ENCODE measurements around the gene NXPH1. TPM values are rescaled to one million over a fixed set of nuclear protein-coding genes. Genes with fewer than 3 reads are reported as not detected.

The NXPH1 gene
- total RNA-seq, 1 donor from 2014 or later, result 0.32 TPM

DNA sequence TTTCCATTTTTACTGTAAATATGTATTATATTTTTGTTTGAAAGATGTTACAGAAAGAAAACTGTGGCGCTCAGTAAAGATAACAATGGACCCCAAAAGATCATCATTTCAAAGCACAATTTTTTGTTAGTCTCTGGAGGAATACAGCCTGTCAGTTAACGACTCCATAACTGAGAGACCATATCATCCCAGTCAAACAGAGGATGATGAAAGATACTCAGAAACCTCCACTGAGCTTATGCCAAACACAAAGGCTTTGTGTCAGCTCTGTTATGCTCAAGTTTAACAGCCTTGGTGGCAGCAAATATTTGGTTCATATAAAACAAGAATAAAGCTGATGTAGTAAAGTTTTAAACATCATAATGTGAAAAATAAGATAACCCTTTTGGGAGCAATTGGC lies 345.1 kb downstream of the NXPH1 start:
- Histone ChIP-seq H3K27ac (no peak overlapping the region), H3K4me3 (no peak overlapping the region), H3K36me3 (no peaks in the 10 kb centered on the region), H3K27me3 (no peaks in the 10 kb centered on the region), H3K9me3 (no peaks in the 10 kb centered on the region), H3K4me1 (no peaks in the 10 kb centered on the region)
- TF ChIP-seq, protein P1, sequence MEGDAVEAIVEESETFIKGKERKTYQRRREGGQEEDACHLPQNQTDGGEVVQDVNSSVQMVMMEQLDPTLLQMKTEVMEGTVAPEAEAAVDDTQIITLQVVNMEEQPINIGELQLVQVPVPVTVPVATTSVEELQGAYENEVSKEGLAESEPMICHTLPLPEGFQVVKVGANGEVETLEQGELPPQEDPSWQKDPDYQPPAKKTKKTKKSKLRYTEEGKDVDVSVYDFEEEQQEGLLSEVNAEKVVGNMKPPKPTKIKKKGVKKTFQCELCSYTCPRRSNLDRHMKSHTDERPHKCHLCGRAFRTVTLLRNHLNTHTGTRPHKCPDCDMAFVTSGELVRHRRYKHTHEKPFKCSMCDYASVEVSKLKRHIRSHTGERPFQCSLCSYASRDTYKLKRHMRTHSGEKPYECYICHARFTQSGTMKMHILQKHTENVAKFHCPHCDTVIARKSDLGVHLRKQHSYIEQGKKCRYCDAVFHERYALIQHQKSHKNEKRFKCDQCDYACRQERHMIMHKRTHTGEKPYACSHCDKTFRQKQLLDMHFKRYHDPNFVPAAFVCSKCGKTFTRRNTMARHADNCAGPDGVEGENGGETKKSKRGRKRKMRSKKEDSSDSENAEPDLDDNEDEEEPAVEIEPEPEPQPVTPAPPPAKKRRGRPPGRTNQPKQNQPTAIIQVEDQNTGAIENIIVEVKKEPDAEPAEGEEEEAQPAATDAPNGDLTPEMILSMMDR (IDR thresholded peaks at IDR 0.05), result no peak
- intact Hi-C loops (cut with DNase I), result no loop called here
- no peak for DNase-seq (ENCODE audit: low spot score in 2 of 2)

DNA sequence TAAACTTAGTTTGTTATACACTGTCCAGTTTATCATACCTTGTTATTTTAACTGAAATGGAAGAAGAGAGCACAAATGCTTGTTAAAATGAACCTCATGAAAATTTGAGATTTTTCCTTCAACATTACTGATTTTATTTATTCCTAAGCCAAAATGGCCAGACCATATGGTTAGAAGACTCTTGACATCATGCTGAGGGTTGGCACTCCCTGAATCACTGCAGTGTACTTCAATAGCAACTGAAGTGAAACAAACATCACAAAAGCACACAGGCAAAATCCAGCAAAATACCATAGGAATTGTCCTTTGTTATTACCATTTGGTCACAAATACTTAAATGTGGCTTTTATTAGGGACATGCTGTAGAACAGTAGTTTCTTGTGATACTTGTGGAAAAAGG lies 347.8 kb downstream of the NXPH1 start:
- intact Hi-C loops (cut with DNase I), result no loop called here
- H3K36me3 ChIP-seq, result no peaks in the 10 kb centered on the region
- H3K9me3 ChIP-seq, result no peaks in the 10 kb centered on the region
- TF ChIP-seq, protein P1 (IDR thresholded peaks at IDR 0.05), result no peak
- no peak overlapping the region for H3K4me3 ChIP-seq
- no peaks in the 10 kb centered on the region for H3K27me3 ChIP-seq
- H3K4me1 ChIP-seq, result no peaks in the 10 kb centered on the region
- no peak overlapping the region for H3K27ac ChIP-seq
- DNase-seq (ENCODE audit: low spot score in 2 of 2), result no peak

DNA sequence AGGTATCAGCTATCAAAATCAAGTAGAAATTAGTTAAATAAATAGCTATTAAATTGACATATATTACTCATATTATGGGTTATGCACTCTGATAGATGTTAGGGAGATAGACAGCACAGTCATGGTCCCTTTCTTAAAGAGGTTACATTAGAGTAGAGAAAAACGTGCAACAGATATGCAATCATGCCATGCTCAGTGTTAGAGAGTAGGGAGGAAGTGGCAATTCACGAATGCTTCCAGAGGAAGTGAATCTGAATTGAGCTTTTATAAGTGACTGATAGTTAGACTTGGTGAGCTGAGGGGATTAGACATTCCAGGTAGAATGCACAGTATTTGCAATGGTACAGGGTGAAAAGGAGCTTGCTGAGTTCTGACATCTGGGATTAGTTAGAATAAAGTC lies 349.8 kb downstream of the NXPH1 start:
- Histone ChIP-seq H3K4me3 (no peak overlapping the region), H3K9me3 (no peaks in the 10 kb centered on the region), H3K4me1 (no peaks in the 10 kb centered on the region), H3K27me3 (no peaks in the 10 kb centered on the region), H3K36me3 (no peaks in the 10 kb centered on the region), H3K27ac (no peak overlapping the region)
- TF ChIP-seq, protein P1 (IDR thresholded peaks at IDR 0.05), result no peak
- intact Hi-C loops (cut with DNase I), result no loop called here
- DNase-seq (ENCODE audit: low spot score in 2 of 2), result no peak

DNA sequence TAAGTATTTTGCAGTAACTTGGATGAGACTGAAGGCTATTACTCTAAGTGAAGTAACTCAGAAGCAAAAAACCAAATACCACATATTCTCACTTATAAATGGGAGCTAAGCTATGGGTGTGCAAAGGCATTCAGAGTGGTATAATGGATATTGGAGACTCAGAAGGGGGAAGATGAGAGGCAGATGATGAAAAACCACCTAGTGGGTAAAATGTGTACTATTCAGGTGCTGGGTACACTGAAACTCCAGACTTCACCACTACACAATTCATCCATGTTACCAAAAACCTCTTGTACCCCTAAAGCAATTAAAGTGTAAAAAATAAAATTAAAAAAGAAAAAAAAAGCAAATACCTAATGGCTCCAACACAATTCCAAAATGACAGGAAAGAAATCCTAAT lies 351.7 kb downstream of the NXPH1 start:
- H3K4me1 ChIP-seq, result no peaks in the 10 kb centered on the region
- H3K4me3 ChIP-seq, result no peak overlapping the region
- H3K27me3 ChIP-seq, result no peaks in the 10 kb centered on the region
- H3K36me3 ChIP-seq, result no peaks in the 10 kb centered on the region
- DNase-seq (ENCODE audit: low spot score in 2 of 2), result no peak
- no peak overlapping the region for H3K27ac ChIP-seq
- intact Hi-C loops (cut with DNase I), result no loop called here
- no peaks in the 10 kb centered on the region for H3K9me3 ChIP-seq
- TF ChIP-seq, protein P1 (IDR thresholded peaks at IDR 0.05), result no peak

DNA sequence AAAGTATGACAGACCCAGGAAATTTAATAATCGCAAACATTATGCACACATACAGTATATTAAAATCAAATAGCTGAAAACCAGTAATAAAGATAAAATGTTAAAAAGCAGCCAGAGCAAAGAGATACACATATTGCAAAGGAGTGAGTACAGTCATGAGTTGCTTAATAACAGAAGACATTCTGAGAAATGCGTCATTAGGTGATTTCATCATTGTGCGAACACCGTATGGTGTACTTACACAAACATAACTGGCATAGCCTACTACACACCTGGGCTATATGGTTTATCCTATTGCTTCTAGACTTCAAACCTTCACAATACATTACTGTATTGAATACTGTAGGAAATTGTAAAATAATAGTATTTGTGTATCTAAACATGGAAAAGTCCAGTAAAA lies 367.6 kb downstream of the NXPH1 start:
- H3K4me1 ChIP-seq, result no peaks in the 10 kb centered on the region
- no peaks in the 10 kb centered on the region for H3K27me3 ChIP-seq
- H3K36me3 ChIP-seq, result no peaks in the 10 kb centered on the region
- intact Hi-C loops (cut with DNase I), result no loop called here
- H3K9me3 ChIP-seq, result no peaks in the 10 kb centered on the region
- no peak overlapping the region for H3K4me3 ChIP-seq
- TF ChIP-seq, protein P1 (IDR thresholded peaks at IDR 0.05), result no peak
- DNase-seq (ENCODE audit: low spot score in 2 of 2), result no peak
- H3K27ac ChIP-seq, result no peak overlapping the region

Other genes with a start within 250 kb of the NXPH1 start
- gene ICA1, start 171.4 kb upstream of the NXPH1 start, total RNA-seq, result 18.3 TPM

Measured in ascending aorta (tissue), 2 donors.